GM12878 (cell line): Measurements from ENCODE around the gene ANK3.

Experiments
- POLR2AphosphoS5 ChIP-seq: IDR thresholded peaks from 2 replicates; pipeline ENCODE4 v1.6.1; 2011; ENCODE audit warnings: mild to moderate bottlenecking, low read length, inconsistent platforms
- SKIL ChIP-seq: fragments of 450-650 bp; IDR thresholded peaks from 2 replicates; pipeline ENCODE4 v1.6.1; 2017; ENCODE audit warnings: mild to moderate bottlenecking, low read depth, inconsistent platforms; ENCODE audit not compliant: poor library complexity, severe bottlenecking
- TF ChIP-seq, protein P1 (sequence below), 3 experiments: IDR thresholded peaks in 2 of 3; conservative IDR thresholded peaks in 1 of 3; 2 replicates each; pipeline ENCODE4 v1.5.1; 2011; ENCODE audit warnings: low read depth in 3 of 3, low read length in 3 of 3, mild to moderate bottlenecking in 3 of 3, control low read depth in 2 of 3, moderate library complexity in 2 of 3, inconsistent platforms in 1 of 3, mixed read lengths in 1 of 3; ENCODE audit not compliant: control insufficient read depth in 2 of 3, insufficient read depth in 1 of 3; ENCODE audit errors: extremely low read depth in 1 of 3

DNA sequence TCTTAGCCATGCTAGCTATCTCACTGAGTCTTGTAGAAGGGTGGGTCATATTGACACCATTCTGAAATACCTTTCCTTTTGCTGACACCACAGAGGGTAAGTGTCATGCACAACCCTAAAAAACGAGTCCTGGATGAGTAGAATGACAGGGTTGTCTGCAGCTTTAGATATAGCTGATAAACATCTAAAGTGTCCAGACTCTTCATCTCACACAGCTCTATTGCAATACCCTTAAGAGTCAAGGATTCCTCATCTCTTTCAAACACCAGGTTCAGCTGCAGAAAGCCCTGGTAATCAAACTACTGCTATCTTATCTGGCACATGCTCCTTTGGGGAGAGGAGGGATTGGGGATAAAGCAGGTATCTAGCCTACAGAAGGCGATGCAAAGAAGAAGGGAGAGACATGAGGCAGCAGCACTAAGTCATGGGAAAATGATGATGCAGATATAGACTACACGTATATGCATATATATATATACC, 127.0 kb downstream of the ANK3 start:
- TF ChIP-seq, protein P1, sequence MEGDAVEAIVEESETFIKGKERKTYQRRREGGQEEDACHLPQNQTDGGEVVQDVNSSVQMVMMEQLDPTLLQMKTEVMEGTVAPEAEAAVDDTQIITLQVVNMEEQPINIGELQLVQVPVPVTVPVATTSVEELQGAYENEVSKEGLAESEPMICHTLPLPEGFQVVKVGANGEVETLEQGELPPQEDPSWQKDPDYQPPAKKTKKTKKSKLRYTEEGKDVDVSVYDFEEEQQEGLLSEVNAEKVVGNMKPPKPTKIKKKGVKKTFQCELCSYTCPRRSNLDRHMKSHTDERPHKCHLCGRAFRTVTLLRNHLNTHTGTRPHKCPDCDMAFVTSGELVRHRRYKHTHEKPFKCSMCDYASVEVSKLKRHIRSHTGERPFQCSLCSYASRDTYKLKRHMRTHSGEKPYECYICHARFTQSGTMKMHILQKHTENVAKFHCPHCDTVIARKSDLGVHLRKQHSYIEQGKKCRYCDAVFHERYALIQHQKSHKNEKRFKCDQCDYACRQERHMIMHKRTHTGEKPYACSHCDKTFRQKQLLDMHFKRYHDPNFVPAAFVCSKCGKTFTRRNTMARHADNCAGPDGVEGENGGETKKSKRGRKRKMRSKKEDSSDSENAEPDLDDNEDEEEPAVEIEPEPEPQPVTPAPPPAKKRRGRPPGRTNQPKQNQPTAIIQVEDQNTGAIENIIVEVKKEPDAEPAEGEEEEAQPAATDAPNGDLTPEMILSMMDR (IDR thresholded peaks at IDR 0.05 in 2 of 3, conservative IDR thresholded peaks at IDR 0.05 in 1 of 3; ENCODE audit: control insufficient read depth in 2 of 3, extremely low read depth in 1 of 3, insufficient read depth in 1 of 3, low read depth in 3 of 3, low read length in 3 of 3) = no peak
- TF ChIP-seq SKIL = no peak
- no peak for TF ChIP-seq POLR2AphosphoS5
